AG09319 (cell line): ENCODE measurements around the gene SNCA.

Experiments
- DNase-seq: peaks from one replicate; pipeline ENCODE4 v3.0.0-alpha.2; 2010; ENCODE audit warnings: low read depth; ENCODE audit errors: extremely low read depth
- TF ChIP-seq, protein P1 (sequence below): IDR thresholded peaks from 2 replicates; pipeline ENCODE4 v1.5.1; 2011; ENCODE audit warnings: low read depth, mild to moderate bottlenecking, inconsistent platforms, low read length, moderate library complexity

Gene SNCA

DNA sequence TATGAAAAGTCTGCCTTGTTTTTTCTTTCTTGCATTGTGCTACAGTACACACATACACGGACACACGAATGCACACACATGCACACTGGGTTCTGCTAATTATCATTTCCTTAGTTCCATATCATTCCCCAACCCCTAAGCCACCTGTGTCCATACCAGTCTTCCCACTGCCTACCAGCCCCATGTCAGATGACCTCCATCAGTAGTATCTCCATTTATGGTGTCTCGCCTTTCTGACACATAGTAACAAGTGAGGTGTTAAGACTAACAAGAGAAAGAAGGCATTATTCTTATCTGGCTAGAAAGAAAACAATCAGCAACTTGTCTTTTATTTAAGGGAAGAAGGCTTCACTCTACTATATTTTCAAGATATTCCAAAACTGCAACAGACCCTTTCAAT, 67.1 kb downstream of the SNCA start:
- TF ChIP-seq, protein P1, sequence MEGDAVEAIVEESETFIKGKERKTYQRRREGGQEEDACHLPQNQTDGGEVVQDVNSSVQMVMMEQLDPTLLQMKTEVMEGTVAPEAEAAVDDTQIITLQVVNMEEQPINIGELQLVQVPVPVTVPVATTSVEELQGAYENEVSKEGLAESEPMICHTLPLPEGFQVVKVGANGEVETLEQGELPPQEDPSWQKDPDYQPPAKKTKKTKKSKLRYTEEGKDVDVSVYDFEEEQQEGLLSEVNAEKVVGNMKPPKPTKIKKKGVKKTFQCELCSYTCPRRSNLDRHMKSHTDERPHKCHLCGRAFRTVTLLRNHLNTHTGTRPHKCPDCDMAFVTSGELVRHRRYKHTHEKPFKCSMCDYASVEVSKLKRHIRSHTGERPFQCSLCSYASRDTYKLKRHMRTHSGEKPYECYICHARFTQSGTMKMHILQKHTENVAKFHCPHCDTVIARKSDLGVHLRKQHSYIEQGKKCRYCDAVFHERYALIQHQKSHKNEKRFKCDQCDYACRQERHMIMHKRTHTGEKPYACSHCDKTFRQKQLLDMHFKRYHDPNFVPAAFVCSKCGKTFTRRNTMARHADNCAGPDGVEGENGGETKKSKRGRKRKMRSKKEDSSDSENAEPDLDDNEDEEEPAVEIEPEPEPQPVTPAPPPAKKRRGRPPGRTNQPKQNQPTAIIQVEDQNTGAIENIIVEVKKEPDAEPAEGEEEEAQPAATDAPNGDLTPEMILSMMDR: no peak
- no peak for DNase-seq

DNA sequence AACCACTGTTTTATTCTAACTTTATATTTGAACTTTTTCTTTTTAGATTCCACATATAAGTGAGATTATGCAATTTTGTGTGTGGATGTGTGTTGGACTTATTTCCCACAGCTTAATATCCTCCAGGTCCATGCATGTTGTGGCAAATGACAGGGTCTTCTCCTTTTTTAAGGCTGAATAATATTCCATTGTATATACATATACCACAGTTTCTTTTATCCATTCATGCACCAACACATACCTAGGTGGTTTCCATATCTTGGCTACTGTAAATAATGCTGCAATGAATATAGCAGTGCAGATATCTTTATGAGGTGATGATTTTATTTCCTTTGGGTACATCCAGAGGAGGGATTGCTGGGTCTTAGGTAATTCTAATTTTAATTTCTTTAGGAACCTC, 69.0 kb downstream of the SNCA start:
- TF ChIP-seq, protein P1: no peak
- no peak for DNase-seq

DNA sequence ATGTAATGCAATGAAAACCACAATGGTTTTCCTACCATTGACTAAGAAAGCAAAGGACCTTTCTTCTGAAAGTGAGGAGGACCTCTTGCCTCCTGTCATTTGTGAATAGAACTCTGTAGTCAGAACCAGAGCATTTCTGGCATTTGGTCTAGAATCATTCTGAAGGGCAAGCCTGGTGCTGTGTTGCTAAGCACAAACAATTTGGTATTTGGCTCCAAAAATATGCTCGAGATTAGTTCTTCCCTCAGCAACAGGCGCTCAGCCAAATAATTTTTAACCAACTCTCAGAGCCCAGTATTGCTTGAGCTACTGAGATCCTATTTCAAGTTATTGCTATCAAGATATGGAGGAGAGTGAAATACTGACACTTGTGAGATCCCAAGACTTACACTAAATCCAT, 71.0 kb downstream of the SNCA start:
- TF ChIP-seq, protein P1: no peak
- DNase-seq: peak; percentile 84

DNA sequence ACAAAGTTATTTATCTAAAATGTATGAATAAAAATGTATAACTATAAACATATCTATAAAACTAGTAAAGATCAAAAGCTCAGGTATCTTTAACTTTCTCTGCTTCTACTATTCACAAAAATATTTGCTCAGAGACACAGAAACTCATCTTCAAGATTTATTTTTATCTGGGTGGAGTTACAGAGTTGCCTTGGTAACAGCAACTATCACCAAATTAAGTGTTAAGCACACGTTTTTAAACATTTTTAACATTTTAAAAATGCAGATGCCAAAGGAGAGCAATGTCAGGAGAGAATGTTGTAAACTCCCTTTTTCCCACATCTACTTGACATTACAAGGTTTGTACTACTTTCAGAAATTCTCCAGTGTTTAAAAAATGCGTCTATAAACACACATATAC, 71.4 kb downstream of the SNCA start:
- DNase-seq: no peak
- TF ChIP-seq, protein P1: no peak

DNA sequence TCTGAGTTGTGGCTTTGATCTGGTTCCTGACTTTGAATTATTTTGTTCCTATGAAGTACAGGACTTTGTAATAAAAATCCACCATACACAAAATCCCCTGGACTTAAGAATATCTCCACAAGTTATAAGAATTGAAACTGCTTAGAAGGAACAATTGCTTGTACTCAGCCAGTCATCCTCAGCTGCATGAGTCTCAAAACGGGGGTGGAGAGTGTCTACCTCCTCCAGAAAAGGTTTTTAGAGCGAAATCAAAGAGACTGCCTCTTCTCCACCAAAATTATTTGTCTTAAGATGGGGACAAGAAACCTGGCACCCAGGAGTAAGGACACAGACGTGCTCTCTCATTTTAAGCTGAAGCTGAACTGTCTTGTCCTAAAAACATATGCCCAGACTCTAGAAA, 74.7 kb downstream of the SNCA start:
- no peak for DNase-seq
- TF ChIP-seq, protein P1: no peak

DNA sequence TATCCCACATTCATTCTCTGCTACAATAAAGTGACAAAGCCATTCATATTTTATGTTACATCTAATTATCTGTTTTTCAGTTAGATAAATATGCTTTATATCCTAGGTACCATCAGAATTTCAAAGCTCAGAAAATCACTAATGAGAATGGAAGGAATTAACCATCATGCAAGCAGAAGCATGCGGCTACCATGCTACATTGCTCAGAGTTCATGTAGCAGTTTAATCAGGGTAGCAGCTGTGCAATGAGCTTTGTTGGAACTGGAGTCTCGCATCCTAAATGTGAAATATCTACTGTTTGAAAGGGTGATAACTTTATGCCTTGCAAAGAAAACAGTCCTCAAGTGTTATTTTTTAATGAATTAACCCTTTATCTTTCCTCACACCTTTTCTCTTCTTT, 77.5 kb downstream of the SNCA start:
- no peak for DNase-seq
- TF ChIP-seq, protein P1: no peak

DNA sequence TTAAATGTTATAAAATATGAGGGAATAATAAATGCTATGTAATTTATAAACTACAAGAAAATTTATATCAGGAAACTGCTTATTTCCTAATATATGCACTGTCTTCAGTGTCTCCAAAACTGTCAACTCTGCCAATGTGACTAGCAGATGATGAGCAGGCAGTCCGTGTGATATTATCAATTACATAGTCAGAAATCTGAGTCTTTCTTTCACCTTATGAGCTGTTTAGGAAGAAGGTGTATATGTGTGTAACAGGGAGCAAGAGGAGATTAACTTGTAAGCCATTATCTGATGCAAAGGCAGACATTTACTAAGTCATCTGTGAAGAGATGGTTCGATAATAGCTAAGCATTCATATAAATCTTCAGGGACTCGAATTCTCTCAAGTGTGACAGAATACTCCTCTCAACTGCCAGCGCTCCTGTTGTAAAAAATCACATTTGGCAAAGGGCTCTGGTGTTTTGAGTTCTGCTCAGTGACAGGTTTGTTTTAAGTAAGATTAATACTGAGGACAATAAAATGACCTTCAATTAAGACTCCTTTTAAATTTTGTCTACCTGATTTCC, 79.7 kb downstream of the SNCA start:
- no peak for DNase-seq
- TF ChIP-seq, protein P1: no peak
